Germinal center (tissue), 1 donor: ENCODE data around the gene ARL6IP4.

ENCODE experiments used
- DNase-seq: peaks from one replicate; pipeline ENCODE4 v3.0.0; 2012; ENCODE audit warnings: mixed read lengths, low spot score

Gene ARL6IP4

DNA sequence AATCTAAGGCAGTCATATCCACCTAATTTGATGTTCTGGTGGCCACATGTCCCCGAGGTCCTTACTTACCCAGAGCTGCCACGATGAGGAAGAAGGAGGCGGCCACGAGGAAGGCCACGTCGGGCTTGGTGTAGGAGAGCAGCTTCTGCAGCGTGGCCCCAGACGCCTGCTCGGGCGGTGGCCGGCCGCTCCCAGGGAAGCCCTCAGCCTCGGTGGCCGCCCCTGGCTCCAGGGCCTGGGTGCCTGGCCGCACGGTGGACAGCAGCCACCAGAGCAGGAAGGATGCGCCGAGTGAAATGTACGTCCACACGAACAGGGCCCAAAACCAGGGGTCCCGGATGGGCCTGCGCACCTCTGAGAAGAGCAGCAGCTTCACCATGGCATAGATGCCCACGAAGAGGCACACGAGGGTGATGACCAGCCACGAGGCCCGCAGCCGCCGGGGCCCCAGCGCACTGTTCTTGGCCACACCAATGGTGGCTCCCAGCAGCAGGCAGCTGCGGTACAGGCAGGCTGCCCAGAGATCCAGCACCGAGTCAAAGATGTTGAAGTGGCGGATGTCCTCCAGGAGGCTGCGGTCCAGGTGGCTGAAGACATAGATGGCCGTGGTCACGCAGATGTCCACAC, 20.8 kb upstream of the ARL6IP4 start:
- DNase-seq, result no peak

DNA sequence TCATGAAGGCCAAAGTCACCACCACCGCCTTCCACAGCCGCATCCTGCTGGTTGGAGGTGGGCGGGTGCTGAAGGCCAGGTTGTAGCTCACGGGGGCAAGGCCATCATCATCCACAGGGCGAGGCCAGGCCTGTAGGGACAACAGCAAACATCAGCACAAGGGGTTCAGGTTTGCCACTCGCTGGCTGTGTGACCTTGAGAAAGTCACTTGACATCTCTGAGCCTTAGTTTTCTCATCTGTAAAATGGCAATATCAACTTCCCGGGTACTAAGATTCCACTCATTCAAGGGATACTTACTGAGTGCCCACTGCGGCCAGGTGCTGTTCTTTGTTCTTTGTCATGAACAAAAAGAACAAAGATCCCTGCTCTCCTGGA, 20.3 kb upstream of the ARL6IP4 start:
- DNase-seq, result no peak

DNA sequence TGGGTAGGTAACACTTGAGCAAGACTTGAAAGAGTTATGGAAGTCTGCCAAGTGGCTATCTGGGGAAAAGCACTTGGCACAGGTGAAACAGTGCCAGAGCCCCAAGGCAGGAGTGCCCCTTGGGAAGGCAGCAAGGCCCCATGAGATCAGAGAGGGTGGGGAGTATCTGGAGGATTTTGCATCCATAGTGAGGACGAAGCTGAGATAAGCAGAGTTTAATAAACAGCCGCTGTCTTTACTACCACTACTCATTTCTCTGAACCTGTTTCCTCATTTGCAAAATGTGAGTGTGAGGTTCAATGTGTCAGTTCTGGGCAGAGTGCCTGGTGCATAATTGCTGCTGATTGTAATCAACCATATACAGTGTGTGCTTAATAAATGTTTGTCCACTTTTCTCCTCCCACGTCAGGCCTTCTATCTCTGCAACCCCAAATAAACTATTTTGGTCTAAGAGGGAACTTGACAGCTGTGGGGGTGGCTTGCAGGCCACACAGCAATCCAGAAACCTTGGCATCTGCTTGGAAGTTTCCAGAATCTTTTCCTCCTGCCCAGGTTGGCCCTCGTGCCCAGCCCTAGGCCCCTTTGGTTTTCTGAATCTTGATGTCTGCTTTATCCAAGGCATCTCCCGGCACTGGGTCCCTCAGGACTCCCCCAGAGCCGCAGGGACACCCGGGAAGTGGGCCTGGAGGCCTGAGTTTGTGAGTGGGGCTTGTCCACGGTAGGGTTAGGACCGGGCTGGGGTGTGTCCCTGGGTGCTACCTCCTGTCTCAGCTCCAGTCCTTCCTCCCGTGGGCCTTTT, 18.8 kb upstream of the ARL6IP4 start:
- DNase-seq, result no peak

DNA sequence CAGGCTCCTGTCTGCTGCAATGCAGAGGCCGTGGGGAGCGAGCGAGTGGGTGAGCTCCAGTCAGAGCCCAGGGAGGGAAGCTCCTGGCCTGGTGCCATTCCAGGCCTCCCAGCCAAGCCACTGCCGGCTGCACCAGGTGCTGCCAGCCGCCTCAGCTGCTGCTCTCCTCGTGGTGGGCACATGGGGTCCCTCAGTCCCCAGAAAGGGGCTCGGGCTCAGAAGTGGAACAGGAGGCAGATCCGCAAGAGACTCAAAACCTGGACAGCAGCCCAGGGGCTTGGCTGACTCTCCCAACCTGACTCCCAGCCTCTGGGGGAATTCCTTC, 16.6 kb upstream of the ARL6IP4 start:
- DNase-seq, result no peak

DNA sequence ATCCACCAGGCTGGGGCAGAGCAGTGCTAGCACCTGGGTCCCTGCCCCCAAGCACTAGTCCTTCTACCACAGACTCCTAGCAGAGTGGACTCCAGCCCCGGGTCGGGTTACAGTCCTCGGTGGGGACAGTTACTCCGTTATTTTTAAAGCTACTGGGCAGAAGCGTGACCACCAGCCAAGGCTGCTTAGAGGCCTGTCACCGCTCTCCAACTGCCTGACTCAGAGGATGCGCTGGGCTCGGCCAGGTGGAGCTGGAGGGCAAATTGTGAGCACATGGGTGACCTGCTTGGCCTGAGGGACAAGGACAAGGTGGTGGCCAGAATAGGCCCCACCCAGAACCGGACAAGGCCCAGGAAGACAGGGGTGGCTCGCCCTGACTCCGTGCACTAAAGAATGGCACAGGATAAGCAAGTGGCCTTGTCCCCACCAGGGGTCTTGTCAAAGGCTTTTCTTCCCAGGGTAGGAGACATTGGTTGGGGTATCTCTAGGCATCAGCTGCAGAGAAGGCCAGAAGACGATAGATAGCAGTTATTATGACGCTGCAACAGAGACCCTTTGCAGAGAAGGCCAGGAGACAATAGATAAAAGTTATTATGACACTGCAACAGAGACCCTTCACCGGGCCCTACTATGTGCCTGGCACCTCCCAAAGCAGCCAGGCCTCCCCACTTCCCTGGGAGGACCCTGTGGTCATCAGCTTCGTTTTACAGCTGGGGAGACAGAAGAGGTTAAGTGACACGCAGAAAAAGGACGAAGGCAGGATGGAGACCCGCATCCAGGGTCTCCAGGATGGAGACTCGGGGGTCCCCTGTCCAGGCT, 15.8 kb upstream of the ARL6IP4 start:
- DNase-seq, result no peak

DNA sequence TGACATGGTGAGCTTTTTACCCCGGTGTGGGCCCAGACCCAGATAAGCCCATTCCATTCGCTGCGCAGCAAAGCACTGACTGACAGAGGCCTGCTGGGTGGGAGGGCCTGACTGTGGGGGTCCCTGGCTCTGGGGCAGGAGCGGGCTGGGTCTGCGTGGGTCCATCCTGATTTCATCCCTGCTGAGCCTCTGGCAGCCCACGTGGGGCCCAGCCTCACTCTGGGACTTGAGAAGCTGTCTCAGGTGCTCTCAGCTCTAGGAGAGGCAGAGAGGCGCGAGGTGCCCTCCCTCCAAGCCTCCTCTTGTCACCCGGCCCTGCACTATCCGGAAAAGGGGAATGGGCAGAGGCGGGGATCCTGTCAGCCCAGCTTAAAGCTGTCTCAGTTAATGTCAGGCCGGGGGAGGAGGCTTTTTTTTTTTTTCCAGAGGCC, 15.1 kb upstream of the ARL6IP4 start:
- DNase-seq, result no peak

DNA sequence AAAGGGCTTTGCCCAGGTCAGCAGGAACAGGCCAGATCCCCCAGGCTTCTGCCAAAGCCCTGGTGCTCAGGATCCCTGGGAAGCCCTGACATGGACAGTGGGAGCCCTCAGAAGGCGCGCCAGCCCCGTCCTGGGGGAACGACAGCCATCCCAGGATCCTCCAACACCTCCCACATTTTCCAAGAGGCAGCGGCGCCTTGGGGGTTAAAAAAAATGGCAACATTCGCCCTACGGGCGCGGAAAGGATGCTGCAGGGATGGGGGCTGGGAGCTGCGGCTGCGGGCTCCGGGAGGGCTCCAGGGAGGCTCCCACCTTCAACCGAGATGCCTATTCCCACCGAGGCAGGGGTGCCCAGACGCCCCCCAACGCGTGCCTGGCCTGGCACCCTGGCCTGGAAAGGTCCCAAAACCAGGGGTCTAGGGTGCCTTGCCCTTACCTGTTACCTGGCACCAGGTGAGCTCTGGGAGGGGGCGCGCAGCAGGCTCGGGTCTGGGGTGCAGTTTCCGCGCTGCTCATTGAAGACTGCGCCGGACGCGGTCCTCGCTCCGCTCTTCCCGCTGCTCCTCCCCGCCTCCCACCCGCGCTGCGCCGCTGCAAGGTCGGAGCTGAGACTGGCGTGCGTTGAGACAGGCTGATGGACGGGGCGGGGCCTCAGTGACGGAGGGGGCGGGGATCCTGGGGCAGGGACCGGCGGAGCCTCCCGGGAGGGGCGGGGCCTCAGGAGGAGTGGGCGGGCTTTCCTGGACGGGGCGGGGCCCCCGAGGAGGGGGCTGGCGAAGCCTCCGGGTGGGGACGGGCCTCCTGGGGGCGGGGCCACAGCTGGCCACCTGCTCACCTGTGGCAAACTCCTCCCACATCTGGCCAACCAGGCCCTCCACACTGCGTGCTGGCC, 14.4 kb upstream of the ARL6IP4 start, which contains the start of gene ABCB9:
TSS of gene ABCB9 (minus strand) at position 613 of the 892 bp plus-strand sequence. CDS start 6,228 bp downstream, outside the sequence.
- peak; percentile 97 for DNase-seq

DNA sequence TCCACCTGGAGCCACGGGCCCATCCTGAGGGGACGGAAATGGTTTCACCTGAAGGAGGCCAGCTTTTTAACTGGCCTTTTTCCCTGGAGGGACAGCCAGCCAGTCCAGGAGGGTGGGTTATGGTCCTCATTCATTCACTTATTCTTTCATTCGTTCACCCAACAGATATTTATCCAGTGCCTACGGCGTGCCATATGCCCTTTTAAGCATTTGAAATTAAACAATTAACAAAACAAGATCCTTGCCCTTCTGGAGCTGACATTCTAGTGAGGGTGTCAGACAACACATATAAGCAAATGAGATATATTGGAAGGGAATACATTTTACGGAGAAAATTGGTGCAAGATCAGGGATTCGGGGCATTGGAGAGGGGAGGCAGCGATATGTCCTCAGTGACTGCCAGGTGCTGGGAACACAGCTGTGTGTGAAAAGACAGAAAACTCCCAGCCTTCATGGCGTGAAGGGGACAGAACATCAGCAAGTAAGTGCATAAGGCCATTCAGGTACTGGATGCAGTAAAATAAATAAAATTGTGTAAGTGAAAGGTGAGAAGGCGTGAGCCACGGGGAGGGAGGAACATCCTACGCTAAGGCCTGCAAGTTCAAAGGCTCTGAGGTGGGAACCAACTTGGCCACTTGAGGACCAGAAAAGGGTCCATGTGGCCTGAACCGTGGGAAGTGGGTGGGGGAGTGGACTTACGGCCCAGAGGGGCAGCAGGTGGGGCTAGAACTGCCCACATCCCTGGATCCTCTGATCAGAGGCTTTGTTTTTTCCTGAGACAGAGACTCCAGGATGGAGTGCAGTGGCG, 13.5 kb upstream of the ARL6IP4 start:
- DNase-seq, result no peak

DNA sequence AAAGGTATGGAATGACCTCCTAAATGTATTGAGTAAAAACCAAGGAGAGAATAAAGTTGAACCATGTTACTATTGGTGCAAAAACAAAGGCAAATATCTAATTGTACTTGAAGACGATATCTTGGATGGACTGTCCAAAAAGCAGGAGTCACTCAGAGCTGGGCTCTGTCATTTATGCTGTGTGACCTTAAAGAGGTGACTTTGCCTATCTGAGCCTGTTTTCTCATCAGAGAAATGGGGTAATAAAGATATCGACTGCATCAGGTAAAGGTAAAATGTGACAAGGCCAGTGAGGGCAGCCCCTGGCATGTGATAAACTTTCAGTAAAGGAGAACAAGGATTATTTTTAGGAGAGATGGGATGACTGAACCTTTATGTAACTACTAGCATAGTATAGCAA, 12.4 kb upstream of the ARL6IP4 start:
- DNase-seq, result no peak

DNA sequence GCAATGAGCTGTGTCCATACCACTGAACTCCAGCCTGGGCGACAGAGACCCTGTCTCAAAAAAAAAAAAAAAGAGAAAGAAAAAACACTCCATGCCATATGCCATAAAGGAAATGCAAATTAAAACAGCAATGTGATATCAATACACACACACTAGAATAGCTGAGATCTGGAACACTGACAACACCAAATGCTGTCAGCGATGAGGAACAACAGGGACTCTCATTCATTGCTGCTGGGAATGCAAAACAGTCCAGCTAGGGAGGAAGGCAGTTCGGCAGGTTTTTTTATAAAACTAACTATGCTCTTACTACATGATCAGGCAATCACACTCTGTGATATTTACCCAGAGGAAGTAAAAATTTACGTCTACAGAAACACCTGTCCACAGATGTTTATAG, 10.8 kb upstream of the ARL6IP4 start:
- DNase-seq, result no peak

DNA sequence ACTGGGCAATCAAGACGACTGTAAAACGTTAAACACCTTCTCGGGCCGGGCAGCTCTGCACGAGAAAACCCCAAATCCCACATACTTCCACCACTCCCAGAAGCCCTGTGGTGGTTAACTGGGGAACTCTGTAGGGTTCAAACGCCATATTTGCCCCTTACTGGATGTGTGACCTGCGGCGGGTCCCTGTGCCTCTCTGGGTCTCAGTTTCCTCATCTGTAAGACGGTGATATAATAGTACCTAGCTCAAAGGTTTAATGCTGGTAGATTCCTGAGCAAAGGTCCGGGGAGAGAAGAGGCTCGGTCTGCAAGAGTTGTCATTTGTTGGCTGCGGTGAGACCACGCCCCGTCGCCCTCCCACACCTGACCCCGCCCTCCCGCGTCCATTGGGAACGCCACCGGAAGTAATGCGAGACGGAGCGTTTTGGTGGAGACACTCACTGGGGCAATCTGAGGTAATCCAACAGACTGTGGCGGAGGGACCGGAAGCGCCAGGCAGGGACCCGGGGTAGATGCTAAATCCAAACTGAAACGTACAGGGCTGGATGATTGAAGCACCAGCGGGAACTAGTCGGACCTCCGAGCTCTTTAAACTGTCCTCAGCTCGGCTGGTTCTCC, 6.1 kb upstream of the ARL6IP4 start:
- peak; percentile 91 for DNase-seq

DNA sequence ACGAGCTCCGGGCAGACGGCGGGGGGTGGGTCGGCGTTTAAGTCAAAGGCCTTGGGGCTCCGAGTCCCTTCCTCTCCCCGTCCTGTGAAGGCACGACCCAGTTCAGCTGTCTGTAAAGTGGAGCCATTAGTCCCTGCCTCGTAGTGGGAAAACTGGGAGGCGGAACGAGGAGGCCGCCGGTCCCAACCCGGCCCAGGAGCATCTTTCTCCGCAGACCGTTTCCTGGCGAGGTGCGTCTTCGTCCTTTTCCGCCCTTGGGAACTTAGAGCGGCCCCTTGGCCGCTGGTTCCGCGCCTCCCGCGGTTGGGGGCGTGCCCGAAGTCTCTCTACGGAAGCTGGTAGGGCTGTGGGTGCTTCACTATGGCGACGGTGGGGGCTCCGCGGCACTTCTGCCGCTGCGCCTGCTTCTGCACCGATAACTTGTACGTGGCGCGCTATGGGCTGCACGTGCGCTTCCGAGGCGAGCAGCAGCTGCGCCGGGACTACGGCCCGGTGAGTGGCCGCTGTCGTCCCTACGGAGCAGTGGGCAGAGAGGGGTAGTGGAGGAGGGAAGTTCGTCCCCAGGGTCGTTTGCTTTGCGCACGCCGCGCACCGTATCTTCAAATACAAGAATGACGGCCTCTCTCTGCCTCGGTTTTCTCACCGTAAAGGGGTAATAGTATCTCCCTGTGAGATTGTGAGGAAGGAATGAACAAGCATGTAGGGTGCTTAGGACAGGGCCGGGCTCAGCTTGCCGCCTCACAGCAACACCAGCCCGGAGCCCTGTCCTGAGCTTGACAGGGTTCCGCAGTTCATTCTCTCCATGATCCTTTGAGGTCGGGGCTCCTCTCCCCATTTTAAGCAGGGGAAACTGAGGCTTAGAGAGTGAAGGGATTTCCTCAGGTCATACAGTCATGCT, 5.3 kb upstream of the ARL6IP4 start, which contains the start of gene OGFOD2:
TSS of gene OGFOD2 (plus strand) at position 353 of the 898 bp plus-strand sequence. CDS start at position 361, 8 bp downstream.
- DNase-seq, result peak; percentile 91

DNA sequence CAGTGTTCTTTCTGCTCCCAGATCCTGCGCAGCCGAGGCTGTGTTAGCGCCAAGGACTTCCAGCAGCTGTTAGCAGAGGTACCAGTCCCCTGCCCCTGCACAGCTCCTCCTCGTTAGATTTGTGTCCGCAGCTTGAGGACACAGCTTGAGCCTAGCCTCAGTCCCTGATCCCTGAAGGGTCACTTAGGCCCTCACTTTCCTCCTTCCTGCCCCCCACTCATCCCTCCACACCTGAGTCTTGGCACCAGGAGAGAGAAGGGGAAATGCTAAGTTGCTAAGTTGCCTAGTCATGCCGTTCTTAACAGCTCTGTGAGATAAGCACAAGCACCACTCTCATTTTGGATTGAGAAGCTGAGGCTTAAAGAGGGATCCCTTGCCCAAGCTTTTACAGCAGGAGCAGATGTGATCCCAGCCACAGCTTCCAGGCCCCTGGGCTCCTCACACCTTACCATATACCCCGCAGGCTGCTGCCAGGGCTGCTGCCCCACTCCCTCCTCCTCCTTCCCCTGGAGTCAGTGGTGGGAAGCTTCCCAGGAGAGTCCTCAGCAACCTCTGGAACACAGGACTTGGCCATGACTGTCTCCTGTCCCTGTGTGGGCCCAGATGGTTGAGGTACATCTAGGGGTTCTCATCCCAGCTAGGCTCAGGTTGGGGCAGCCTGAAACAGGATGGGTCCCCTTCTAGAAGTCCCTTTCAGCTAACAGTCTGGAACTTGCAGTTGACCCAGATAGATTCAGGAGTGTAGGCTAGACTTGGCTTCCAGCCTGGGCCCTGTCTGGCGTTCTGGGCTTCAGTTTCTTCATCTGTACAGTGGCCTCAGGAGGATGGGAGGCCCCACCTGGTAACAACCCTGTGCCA, 4.5 kb upstream of the ARL6IP4 start:
- DNase-seq, result no peak

DNA sequence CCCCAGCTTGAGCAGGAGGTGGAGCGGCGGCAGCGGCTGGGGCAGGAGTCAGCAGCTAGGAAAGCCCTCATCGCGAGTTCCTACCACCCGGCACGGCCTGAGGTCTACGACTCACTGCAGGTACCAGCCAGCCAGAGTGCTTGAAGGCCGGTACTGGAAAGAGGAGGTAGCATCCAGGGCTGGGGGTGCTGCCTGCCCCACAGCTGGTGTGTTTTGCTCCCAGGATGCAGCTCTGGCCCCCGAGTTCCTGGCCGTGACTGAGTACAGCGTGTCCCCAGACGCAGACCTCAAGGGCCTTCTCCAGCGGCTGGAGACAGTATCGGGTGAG, 3.9 kb upstream of the ARL6IP4 start:
- no peak for DNase-seq

DNA sequence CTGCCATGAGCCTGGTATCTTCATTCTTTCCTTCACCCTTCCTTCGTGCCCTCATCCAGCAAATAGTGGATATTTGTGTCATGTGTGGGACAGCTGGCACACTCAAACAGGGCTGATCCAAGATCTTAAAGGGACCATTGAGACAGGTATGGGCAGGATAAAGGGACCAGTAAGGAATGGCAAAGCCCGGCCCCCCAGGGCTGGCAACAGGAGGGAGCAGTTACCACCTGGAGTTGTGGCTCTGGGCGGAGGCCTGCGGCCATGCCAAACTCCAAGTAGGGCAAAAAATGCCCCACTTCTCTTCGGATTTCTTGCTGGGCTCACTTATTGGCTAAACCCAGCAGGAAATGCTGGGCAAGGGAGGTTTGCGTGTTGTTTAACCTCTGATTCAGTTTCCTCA, 3.3 kb upstream of the ARL6IP4 start:
- no peak for DNase-seq

DNA sequence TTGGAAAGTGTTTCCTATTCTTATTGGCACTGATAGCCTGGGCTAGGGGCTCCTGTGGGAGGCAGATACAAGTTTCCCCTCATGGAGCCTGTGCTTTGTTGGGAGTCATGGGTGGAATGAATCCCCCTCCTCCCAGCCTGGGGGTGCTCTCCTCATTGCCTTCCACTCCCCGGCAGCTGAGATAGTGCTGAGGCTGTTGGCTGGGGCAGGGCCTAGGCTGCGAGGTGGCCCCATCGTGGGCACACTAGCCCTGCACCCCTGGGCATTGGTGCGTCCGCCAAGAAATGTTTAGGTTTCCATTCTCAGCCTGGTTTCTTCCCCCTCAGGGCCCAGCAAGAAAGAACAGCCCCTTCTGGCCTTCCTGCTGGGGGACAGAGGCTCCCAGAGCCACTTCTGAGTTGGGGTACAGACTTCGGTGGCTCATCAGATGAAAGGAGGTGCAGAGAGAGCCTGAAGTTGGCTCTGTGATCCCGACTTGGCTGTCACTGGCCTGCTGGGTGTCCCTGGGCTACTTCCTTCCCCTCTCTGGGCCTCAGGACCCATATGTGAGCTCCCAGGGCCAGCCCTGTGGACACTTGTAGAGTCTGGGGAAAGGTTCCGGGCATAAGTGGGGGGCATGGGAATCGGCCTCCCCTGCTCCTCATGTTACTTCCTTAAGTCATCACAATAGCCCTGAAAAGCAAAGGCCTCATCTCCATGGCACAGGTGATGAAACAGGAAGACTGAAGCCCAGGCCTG, 2.7 kb upstream of the ARL6IP4 start:
- no peak for DNase-seq

DNA sequence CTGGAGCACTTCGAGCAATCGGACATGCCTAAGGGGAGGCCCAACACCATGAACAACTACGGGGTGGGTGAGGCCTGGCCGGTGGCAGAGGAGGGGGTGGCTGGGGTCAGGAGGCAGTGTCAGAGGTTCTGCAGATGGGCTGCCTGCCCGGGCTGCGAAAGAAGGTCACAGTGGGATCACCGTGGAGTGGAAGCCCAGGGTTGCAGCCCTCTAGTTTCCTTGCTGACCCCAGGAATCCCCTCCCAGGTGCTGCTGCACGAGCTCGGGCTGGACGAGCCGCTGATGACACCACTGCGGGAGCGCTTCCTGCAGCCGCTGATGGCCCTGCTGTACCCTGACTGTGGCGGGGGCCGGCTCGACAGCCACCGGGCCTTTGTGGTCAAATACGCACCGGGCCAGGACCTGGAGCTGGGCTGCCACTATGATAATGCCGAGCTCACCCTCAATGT, 1.9 kb upstream of the ARL6IP4 start:
- no peak for DNase-seq
